IMR-90 (cell line): ENCODE measurements around the gene UBLCP1.

Experiments
- BHLHE40 ChIP-seq: fragments of 150-350 bp; IDR thresholded peaks from 2 replicates; pipeline ENCODE4 v1.6.1; 2016; ENCODE audit warnings: mild to moderate bottlenecking, low read depth, low read length
- CEBPB ChIP-seq: IDR thresholded peaks from 2 replicates; pipeline ENCODE4 v1.6.1; 2012; ENCODE audit warnings: low read depth, low read length, improper control_type of control experiment
- CHD1 ChIP-seq: IDR thresholded peaks from 2 replicates; pipeline ENCODE4 v1.6.1; 2012; ENCODE audit warnings: low read depth, low read length, improper control_type of control experiment
- FOS ChIP-seq: fragments of 150-350 bp; IDR thresholded peaks from 2 replicates; pipeline ENCODE4 v1.6.1; 2016; ENCODE audit warnings: low read depth, low read length
- MAFK ChIP-seq: IDR thresholded peaks from 2 replicates; pipeline ENCODE4 v1.6.1; 2012; ENCODE audit warnings: low read depth, low read length, improper control_type of control experiment
- NFE2L2 ChIP-seq: fragments of 150-350 bp; IDR thresholded peaks from 2 replicates; pipeline ENCODE4 v1.6.1; 2016; ENCODE audit warnings: low read depth, mild to moderate bottlenecking, low read length
- POLR2A ChIP-seq: IDR thresholded peaks from 2 replicates; pipeline ENCODE4 v1.6.1; 2012; ENCODE audit warnings: mild to moderate bottlenecking, low read depth, low read length
- RAD21 ChIP-seq: IDR thresholded peaks from 2 replicates; pipeline ENCODE4 v1.6.1; 2012; ENCODE audit warnings: low read length, improper control_type of control experiment
- RCOR1 ChIP-seq: IDR thresholded peaks from 2 replicates; pipeline ENCODE4 v1.6.1; 2012; ENCODE audit warnings: mild to moderate bottlenecking, low read length, improper control_type of control experiment; ENCODE audit not compliant: insufficient replicate concordance
- RFX5 ChIP-seq: IDR thresholded peaks from 2 replicates; pipeline ENCODE4 v1.8.0; 2012; ENCODE audit warnings: low read depth, mild to moderate bottlenecking, low read length, moderate library complexity
- TF ChIP-seq, protein P1 (sequence below): conservative IDR thresholded peaks from 2 replicates; pipeline ENCODE4 v1.5.1; 2012; ENCODE audit warnings: mild to moderate bottlenecking, low read depth, low read length, improper control_type of control experiment
- TF ChIP-seq, protein P2 (sequence below): fragments of 150-350 bp; IDR thresholded peaks from 2 replicates; pipeline ENCODE4 v1.6.1; 2017; ENCODE audit warnings: mild to moderate bottlenecking, antibody characterized with exemption, low read length, low read depth
- TF ChIP-seq, protein P3 (sequence below): fragments of 150-350 bp; IDR thresholded peaks from 2 replicates; pipeline ENCODE4 v1.6.1; 2016; ENCODE audit warnings: low read depth, mild to moderate bottlenecking, low read length, moderate library complexity, borderline replicate concordance

DNA sequence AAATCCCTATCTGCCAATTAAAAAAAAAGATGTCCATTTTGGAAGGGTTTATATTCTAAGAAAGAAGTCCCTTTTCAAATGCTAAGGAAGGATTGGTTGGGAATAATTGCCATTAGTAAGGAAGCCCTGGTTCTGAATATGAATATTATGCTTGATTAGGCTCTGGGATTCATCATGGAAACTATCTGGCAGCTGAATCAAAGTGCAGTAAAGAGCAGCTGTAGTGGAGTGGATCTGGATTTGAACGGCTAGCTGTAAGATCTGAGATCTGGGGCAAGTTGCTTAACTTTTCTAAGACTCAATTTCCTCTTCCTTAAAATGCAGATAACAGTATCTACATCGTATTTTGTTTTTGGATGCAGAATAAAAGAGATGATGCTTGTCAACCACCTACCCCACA is 56.7 kb downstream of the UBLCP1 start:
- TF ChIP-seq, protein P1, sequence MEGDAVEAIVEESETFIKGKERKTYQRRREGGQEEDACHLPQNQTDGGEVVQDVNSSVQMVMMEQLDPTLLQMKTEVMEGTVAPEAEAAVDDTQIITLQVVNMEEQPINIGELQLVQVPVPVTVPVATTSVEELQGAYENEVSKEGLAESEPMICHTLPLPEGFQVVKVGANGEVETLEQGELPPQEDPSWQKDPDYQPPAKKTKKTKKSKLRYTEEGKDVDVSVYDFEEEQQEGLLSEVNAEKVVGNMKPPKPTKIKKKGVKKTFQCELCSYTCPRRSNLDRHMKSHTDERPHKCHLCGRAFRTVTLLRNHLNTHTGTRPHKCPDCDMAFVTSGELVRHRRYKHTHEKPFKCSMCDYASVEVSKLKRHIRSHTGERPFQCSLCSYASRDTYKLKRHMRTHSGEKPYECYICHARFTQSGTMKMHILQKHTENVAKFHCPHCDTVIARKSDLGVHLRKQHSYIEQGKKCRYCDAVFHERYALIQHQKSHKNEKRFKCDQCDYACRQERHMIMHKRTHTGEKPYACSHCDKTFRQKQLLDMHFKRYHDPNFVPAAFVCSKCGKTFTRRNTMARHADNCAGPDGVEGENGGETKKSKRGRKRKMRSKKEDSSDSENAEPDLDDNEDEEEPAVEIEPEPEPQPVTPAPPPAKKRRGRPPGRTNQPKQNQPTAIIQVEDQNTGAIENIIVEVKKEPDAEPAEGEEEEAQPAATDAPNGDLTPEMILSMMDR: no peak
- TF ChIP-seq POLR2A: no peak
- no peak for TF ChIP-seq RCOR1
- TF ChIP-seq RFX5: no peak
- TF ChIP-seq NFE2L2: no peak
- no peak for TF ChIP-seq MAFK
- TF ChIP-seq, protein P2, sequence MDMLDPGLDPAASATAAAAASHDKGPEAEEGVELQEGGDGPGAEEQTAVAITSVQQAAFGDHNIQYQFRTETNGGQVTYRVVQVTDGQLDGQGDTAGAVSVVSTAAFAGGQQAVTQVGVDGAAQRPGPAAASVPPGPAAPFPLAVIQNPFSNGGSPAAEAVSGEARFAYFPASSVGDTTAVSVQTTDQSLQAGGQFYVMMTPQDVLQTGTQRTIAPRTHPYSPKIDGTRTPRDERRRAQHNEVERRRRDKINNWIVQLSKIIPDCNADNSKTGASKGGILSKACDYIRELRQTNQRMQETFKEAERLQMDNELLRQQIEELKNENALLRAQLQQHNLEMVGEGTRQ: no peak
- TF ChIP-seq CHD1: no peak
- no peak for TF ChIP-seq BHLHE40
- no peak for TF ChIP-seq FOS
- TF ChIP-seq CEBPB: no peak
- no peak for TF ChIP-seq RAD21
- TF ChIP-seq, protein P3, sequence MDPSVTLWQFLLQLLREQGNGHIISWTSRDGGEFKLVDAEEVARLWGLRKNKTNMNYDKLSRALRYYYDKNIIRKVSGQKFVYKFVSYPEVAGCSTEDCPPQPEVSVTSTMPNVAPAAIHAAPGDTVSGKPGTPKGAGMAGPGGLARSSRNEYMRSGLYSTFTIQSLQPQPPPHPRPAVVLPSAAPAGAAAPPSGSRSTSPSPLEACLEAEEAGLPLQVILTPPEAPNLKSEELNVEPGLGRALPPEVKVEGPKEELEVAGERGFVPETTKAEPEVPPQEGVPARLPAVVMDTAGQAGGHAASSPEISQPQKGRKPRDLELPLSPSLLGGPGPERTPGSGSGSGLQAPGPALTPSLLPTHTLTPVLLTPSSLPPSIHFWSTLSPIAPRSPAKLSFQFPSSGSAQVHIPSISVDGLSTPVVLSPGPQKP: no peak
